GM12872 (cell line): Measurements from ENCODE around the gene RUNX3.

Experiments used
- TF ChIP-seq, protein P1 (sequence below): IDR thresholded peaks from 3 replicates; pipeline ENCODE4 v1.5.1; 2011; ENCODE audit warnings: low read depth, mild to moderate bottlenecking, low read length, moderate library complexity; ENCODE audit not compliant: insufficient read depth

The RUNX3 gene

GRCh38 chr1:24866211-24867083 is 63.6 kb downstream of the RUNX3 start:
- TF ChIP-seq, protein P1, sequence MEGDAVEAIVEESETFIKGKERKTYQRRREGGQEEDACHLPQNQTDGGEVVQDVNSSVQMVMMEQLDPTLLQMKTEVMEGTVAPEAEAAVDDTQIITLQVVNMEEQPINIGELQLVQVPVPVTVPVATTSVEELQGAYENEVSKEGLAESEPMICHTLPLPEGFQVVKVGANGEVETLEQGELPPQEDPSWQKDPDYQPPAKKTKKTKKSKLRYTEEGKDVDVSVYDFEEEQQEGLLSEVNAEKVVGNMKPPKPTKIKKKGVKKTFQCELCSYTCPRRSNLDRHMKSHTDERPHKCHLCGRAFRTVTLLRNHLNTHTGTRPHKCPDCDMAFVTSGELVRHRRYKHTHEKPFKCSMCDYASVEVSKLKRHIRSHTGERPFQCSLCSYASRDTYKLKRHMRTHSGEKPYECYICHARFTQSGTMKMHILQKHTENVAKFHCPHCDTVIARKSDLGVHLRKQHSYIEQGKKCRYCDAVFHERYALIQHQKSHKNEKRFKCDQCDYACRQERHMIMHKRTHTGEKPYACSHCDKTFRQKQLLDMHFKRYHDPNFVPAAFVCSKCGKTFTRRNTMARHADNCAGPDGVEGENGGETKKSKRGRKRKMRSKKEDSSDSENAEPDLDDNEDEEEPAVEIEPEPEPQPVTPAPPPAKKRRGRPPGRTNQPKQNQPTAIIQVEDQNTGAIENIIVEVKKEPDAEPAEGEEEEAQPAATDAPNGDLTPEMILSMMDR: no peak

DNA sequence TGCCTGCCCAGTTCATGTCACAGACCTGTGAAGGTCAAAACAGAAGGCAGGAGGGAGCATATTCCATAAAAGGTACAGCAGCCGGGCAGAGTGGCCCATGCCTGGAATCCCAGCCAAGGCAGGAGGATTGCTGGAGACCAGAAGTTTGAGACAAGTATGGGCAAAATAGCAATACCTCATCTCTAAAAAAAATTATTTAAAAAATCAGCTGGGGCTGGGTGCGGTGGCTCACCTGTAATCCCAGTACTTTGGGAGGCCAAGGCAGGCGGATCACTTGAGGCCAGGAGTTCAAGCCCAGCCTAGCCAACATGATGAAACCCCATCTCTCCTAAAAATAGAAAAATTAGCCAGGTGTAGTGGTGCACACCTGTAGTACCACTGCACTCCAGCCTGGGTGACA is 64.5 kb downstream of the RUNX3 start:
- TF ChIP-seq, protein P1: no peak

DNA sequence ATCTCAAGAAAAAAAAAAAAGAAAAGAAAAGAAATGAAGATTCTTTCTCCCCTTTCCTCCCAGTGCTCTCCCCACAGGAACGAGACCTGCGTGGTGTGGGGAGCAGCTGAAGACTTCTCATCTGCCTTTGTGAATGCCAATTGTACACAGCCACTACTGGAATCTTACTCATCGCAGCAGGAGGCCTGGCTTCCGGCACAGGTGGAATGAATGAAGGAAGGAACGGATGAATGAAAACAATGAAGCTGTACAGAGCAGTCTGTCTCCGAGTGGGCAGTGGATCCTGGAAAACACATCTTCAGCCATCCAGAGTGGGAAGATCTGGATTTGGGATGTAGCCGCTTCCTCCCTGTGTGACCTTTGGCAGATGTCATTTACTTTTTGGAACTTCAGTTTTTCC is 64.9 kb downstream of the RUNX3 start:
- TF ChIP-seq, protein P1: no peak

GRCh38 chr1:24864370-24864777 is 65.7 kb downstream of the RUNX3 start:
- TF ChIP-seq, protein P1: no peak

DNA sequence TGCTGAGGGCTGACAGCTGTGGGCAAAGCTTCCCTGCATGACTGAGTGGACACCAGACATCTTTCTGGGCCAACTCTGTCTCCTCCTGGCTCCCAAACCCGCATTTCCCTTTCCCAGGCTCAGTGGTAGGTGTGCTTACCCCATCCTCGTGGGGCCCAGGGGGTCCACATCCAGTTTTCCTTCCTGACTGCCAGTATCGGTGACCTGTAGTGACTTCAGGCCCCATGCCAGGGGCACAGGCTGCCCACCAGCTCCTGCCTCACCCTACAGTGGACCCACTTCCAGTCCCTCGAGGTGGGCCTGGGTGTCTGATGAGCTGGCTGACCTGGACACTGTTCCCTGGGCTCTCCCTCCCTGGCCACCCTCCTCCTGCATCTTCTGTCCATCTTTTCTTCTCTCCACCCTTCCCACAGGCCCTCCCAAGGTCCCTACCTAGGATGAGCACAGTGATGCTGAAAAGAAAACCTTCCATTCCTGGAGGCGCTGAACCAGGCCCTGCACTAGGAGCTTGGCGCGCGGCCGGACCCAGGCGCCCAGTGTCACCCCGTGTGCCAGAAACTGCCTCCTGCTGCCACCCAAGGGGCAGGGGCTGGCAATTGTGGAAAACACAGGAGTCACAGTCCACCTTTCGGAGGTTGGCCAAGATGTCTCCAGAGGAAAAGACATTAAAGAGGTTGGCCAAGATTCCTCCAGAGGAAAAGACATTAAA is 67.1 kb downstream of the RUNX3 start:
- TF ChIP-seq, protein P1: no peak

- TF ChIP-seq, protein P1: no peak
Measured at GRCh38 chr1:24861821-24862727, 68.0 kb downstream of the RUNX3 start.

DNA sequence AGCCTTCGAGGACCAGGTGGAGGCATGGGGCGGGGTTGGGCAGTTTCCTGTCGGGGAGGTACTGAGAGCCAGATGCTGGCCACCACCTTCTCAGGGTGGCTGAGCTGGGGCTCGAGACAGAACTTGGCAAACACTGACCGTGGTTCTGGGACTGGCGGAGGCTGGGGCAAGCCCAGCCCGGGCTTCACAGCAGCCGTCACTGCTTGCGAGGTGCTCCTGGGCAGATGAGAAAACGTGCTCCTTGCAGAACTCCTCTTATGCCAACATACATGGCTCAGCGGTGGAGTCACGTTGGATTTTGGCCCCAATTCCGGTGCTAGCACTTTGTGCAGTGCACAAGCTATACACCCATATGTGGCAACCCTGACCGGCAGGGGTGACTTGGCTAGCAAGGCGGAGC is 69.2 kb downstream of the RUNX3 start:
- TF ChIP-seq, protein P1: no peak
